Adrenal gland (tissue), 12 donors: ENCODE results near the gene NAGLU. TPM values are rescaled to one million over a fixed set of nuclear protein-coding genes. Genes with fewer than 3 reads are reported as not detected.
A peak's percentile ranks its signal among the peaks of the same experiment; 100 is the strongest.

Source experiments
- DNase-seq, 7 donors: peaks; one replicate each; pipeline ENCODE4 v3.0.0-alpha.2; 2019 to 2020
- H3K27ac ChIP-seq, 5 donors: fragments of 200-600 bp; sonication (generic) in 4 of 5; 1 replicate in 3 of 5; 2 replicates in 2 of 5; pipeline versions ENCODE4 v1.5.1 to v1.8.0; 2016 to 2020; ENCODE audit warnings: mild to moderate bottlenecking in 1 of 5
- H3K27me3 ChIP-seq: fragments of 200-600 bp; 2 replicates; pipeline ENCODE4 v1.8.0; 2021
- H3K36me3 ChIP-seq, 2 donors: fragments of 200-600 bp; replicated peaks in 1 of 2; 1 replicate in 1 of 2; 2 replicates in 1 of 2; pipeline versions ENCODE4 v1.5.1 to v1.8.0; 2018 to 2022
- H3K4me1 ChIP-seq, 2 donors: fragments of 200-600 bp; replicated peaks in 1 of 2; 1 replicate in 1 of 2; 2 replicates in 1 of 2; pipeline versions ENCODE4 v1.5.1 to v1.8.0; 2018 to 2021
- H3K4me3 ChIP-seq, 4 donors: fragments of 200-600 bp; sonication (generic) in 3 of 4; one replicate each; pipeline ENCODE4 v1.5.1; 2016 to 2018
- H3K9me3 ChIP-seq, 3 donors: fragments of 200-600 bp; sonication (generic) in 1 of 3; replicated peaks in 1 of 3; 1 replicate in 2 of 3; 2 replicates in 1 of 3; pipeline versions ENCODE4 v1.5.1 to v1.8.0; 2016 to 2021
- CTCF ChIP-seq, 6 experiments: fragments of 450-650 bp in 4 of 6; fragments of 200-600 bp in 2 of 6; sonication (generic) in 1 of 6; IDR thresholded peaks; 1 replicate in 5 of 6; 2 replicates in 1 of 6; pipeline versions ENCODE4 v1.5.1 to v1.8.0; 2016 to 2021; ENCODE audit warnings: antibody characterized with exemption in 6 of 6, mild to moderate bottlenecking in 2 of 6, moderate library complexity in 1 of 6
- POLR2A ChIP-seq, 2 donors: fragments of 450-650 bp; IDR thresholded peaks; one replicate each; pipeline ENCODE4 v1.6.1; 2017; ENCODE audit warnings: antibody characterized with exemption in 2 of 2, mild to moderate bottlenecking in 2 of 2, moderate library complexity in 1 of 2
- WGBS, 4 donors: extraction: QIAGEN DNeasy Blood & Tissue Kit in 2 of 4; methylation state at CpG; one replicate each; pipeline versions ENCODE4 v1.1.5 to v1.1.7; 2013 to 2017; 5-methylcytosine and 5-hydroxymethylcytosine counted together
- intact Hi-C, 2 donors: fragments of 100-400 bp; cut with DNase I; formaldehyde crosslinking; loops; one replicate each; pipeline versions ENCODE4 v1.14.1 to v1.15.0; 2022 to 2023
- microRNA-seq, 3 donors: library from miRNA; unstranded; fragments of <30 nt; microRNA quantifications; one replicate each; pipeline ENCODE4, GENCODE V29; 2017 to 2020
- polyA plus RNA-seq, 3 donors: library from polyadenylated mRNA; stranded (reverse); fragments of 200-250 nt in 2 of 3; fragments of 350-450 nt in 1 of 3; fragmentation: Illumina TruSeq in 1 of 3; extraction: RNeasy Lipid Tissue Mini Kit (QIAGEN cat#74804) in 1 of 3; gene quantifications; one replicate each; pipeline ENCODE4 v1.2.3, GENCODE V29; 2013 to 2014
- small RNA-seq, 2 donors: library from RNA; depleted of rRNA; stranded (forward); fragments of <200 nt; gene quantifications; one replicate each; pipeline ENCODE3, GENCODE V24; 2016
- total RNA-seq, 9 donors: library from RNA; depleted of rRNA in 4 of 9; stranded (reverse); fragments of >200 nt in 4 of 9; fragments of 120-200 nt in 1 of 9; fragmentation: NEBNext Ultra II Directional in 1 of 9; extraction: Animal tissue kit (Norgen Biotek cat#: 25700) in 1 of 9; gene quantifications; one replicate each; pipeline versions ENCODE4 v1.1.0 to v1.2.4, GENCODE V29; 2013 to 2023
- donor health status: healthy with polysubstance abuse.
- donor health status: Bipolar disorder and iron deficiency.
- donor health status: DM: yes; HTN: yes; CAD: no.
- donor health status: DM: no; HTN: no; CAD: no.
- donor health status: DM: no; HTN: no; CAD: no.
- donor health status: DM: yes; HTN: yes; CAD: no.

Gene NAGLU
- total and polyA plus RNA-seq, 12 donors: 12.4 to 115 (median 58.5) TPM

DNA sequence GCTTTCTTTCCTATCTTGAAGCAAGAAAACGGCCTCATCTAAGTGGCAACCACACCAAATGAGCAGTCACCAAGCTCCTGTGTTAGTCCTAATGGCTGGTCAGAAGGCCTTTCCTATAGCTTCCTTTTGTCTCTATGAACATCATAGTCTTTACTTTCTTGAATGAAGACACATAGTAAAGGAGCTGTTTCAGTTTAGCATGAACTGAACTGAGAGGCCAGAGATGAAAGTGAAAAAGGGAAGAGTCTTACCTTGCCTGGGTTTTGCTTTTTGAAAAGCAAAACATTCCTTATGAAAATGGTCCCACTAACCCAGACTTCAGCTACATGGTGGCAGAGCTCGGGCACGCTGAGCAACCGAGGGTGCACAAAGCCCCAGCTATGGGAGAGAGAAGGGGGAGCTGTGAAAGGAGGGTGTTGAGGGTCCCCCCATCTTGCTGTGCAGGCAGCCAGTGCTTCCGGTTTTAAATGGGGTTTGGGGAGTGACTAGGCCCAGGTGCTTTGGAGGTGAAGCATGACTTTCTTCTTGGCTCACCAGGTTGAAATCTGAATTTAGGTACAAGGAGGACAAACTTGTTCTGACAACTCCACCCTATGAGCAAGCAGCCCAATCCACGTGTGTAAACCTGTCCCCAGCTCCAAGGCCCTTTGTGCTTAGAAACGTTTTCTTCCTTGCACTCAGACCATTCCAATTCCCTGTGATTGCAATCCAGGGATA, 50.6 kb downstream of the NAGLU start:
- no peak for TF ChIP-seq CTCF (IDR thresholded peaks at IDR 0.05)
- no peak for TF ChIP-seq POLR2A (IDR thresholded peaks at IDR 0.05)
- H3K27me3 ChIP-seq: no peaks in the 10 kb centered on the region
- no peaks in the 10 kb centered on the region for H3K9me3 ChIP-seq
- 74 to 81% (median 78%) methylated on average over 7 of the region's 7 CpGs for WGBS, 4 donors
- H3K36me3 ChIP-seq: peaks cover 0 to 99% of the 10 kb centered on the region in 2 donors
- no peak overlapping the region for H3K27ac ChIP-seq
- H3K4me1 ChIP-seq: no peaks in the 10 kb centered on the region
- DNase-seq: peak in 1 of 7 donors; percentile 18
- H3K4me3 ChIP-seq: no peak overlapping the region
- intact Hi-C loops: loop anchor here in 1 of 2 donors (10.0 kb wide), 1 partner anchor 88 kb away; the partner anchor contains the start of gene PLEKHH3

DNA sequence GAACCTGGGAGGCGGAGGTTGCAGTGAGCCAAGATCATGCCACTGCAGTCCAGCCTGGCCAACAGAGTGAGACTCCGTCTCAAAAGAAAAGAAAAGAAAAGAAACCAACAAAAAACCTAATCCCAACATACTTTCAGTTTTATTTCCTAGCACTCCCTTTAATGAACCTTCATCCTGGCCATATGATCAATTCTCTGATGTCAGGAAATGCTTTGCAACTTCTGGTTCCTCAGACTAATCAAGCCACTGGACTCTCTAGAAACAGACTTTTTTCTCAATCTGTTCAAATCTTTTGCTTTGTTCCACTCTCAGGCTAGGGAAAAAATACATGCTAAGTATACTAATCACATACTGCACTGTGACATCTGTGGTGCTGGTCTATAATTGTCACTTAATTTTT, 54.8 kb downstream of the NAGLU start:
- Histone ChIP-seq H3K27me3 (no peaks in the 10 kb centered on the region), H3K4me1 (no peaks in the 10 kb centered on the region), H3K36me3 (peaks cover 0 to 61% of the 10 kb centered on the region in 2 donors), H3K9me3 (no peaks in the 10 kb centered on the region), H3K4me3 (no peak overlapping the region), H3K27ac (no peak overlapping the region)
- TF ChIP-seq CTCF (IDR thresholded peaks at IDR 0.05) (no peak), POLR2A (IDR thresholded peaks at IDR 0.05) (no peak)
- no peak for DNase-seq
- intact Hi-C loops: no loop called here
- WGBS, 4 donors: 73 to 98% (median 93%) methylated on average over 2 of the region's 2 CpGs

- TF ChIP-seq CTCF (IDR thresholded peaks at IDR 0.05) (no peak), POLR2A (IDR thresholded peaks at IDR 0.05) (no peak)
- Histone ChIP-seq H3K27me3 (no peaks in the 10 kb centered on the region), H3K36me3 (peaks cover 0 to 55% of the 10 kb centered on the region in 2 donors), H3K27ac (no peak overlapping the region), H3K4me1 (no peaks in the 10 kb centered on the region), H3K4me3 (no peak overlapping the region), H3K9me3 (no peaks in the 10 kb centered on the region)
- DNase-seq: peak in 1 of 7 donors; percentile 29
- 88 to 95% (median 93%) methylated on average over 9 of the region's 9 CpGs for WGBS, 4 donors
- intact Hi-C loops: no loop called here
Measured at GRCh38 chr17:42591411-42591810, 55.4 kb downstream of the NAGLU start.

Small RNA genes lying within 50 kb of the gene (microRNA-seq; reads per million reads assigned to microRNA genes)
- gene MIR5010 (8.8 to 33.3 (median 11.2) reads per million in 3 donors), gene MIR548AT (0.28 to 1.1 (median 0.89) reads per million in 3 donors)

Small RNA genes lying within 50 kb of the gene (small RNA-seq; reads per million reads assigned to genes)
- 0 to 0.17 reads per million in 2 donors for gene MIR548AT

Other genes with a start within 250 kb of the NAGLU start
- gene STAT5A, start 247.7 kb upstream of the NAGLU start, total RNA-seq: 100 to 1,000 TPM in 4 of 9 donors, 10 to 100 TPM in 5; 12.0 to 169 (median 84.2) TPM
- 10 to 100 TPM; 22.6 to 51.4 (median 39.2) TPM for gene STAT5A, start 247.7 kb upstream of the NAGLU start, polyA plus RNA-seq
- gene STAT3, start 147.8 kb upstream of the NAGLU start, total RNA-seq: 100 to 1,000 TPM in 8 of 9 donors, 10 to 100 TPM in 1; 31.0 to 282 (median 187) TPM
- 100 to 1,000 TPM in 1 of 3 donors, 10 to 100 TPM in 2; 49.0 to 132 (median 49.3) TPM for gene STAT3, start 147.8 kb upstream of the NAGLU start, polyA plus RNA-seq
- 100 to 1,000 TPM in 7 of 9 donors, 10 to 100 TPM in 2; 13.1 to 206 (median 161) TPM for gene CAVIN1, start 113.0 kb upstream of the NAGLU start, total RNA-seq
- 100 to 1,000 TPM in 1 of 3 donors, 10 to 100 TPM in 2; 37.0 to 103 (median 79.8) TPM for gene CAVIN1, start 113.0 kb upstream of the NAGLU start, polyA plus RNA-seq
- 100 to 1,000 TPM in 3 of 9 donors, 10 to 100 TPM in 6; 42.9 to 126 (median 94.8) TPM for gene ATP6V0A1, start 77.4 kb upstream of the NAGLU start, total RNA-seq
- gene ATP6V0A1, start 77.4 kb upstream of the NAGLU start, polyA plus RNA-seq: 100 to 1,000 TPM in 1 of 3 donors, 10 to 100 TPM in 2; 61.6 to 126 (median 81.6) TPM
- gene HSD17B1, start 16.7 kb downstream of the NAGLU start, total RNA-seq: 1 to 10 TPM in 8 of 9 donors, under 1 TPM in 1; 0.60 to 3.0 (median 1.9) TPM
- gene HSD17B1, start 16.7 kb downstream of the NAGLU start, polyA plus RNA-seq: 1 to 10 TPM in 2 of 3 donors, under 1 TPM in 1; 0.22 to 7.6 (median 3.6) TPM
- gene COASY, start 25.9 kb downstream of the NAGLU start, total RNA-seq: 100 to 1,000 TPM in 4 of 9 donors, 10 to 100 TPM in 5; 46.8 to 148 (median 67.8) TPM
- gene COASY, start 25.9 kb downstream of the NAGLU start, polyA plus RNA-seq: 100 to 1,000 TPM in 2 of 3 donors, 10 to 100 TPM in 1; 65.5 to 192 (median 130) TPM
- 10 to 100 TPM; 34.2 to 58.8 (median 47.0) TPM for gene MLX, start 30.9 kb downstream of the NAGLU start, total RNA-seq
- gene MLX, start 30.9 kb downstream of the NAGLU start, polyA plus RNA-seq: 10 to 100 TPM; 46.0 to 95.0 (median 52.6) TPM
- 1 to 10 TPM in 8 of 9 donors, not detected in 1; 1.2 to 7.7 (median 1.9) TPM for gene PSMC3IP, start 41.5 kb downstream of the NAGLU start, total RNA-seq
- gene PSMC3IP, start 41.5 kb downstream of the NAGLU start, polyA plus RNA-seq: 1 to 10 TPM; 3.1 to 3.9 (median 3.5) TPM
- gene RETREG3, start 73.1 kb downstream of the NAGLU start, total RNA-seq: 100 to 1,000 TPM in 1 of 9 donors, 10 to 100 TPM in 8; 57.6 to 167 (median 81.6) TPM
- gene RETREG3, start 73.1 kb downstream of the NAGLU start, polyA plus RNA-seq: 10 to 100 TPM; 27.1 to 30.6 (median 28.2) TPM
- gene TUBG1, start 73.4 kb downstream of the NAGLU start, total RNA-seq: 10 to 100 TPM; 22.9 to 90.0 (median 39.2) TPM
- 10 to 100 TPM; 30.5 to 70.3 (median 40.3) TPM for gene TUBG1, start 73.4 kb downstream of the NAGLU start, polyA plus RNA-seq
- 10 to 100 TPM; 14.5 to 63.9 (median 43.7) TPM for gene TUBG2, start 123.0 kb downstream of the NAGLU start, total RNA-seq
- gene TUBG2, start 123.0 kb downstream of the NAGLU start, polyA plus RNA-seq: 10 to 100 TPM; 19.3 to 65.1 (median 49.6) TPM
- 10 to 100 TPM in 8 of 9 donors, 1 to 10 TPM in 1; 7.8 to 63.7 (median 45.3) TPM for gene PLEKHH3, start 140.8 kb downstream of the NAGLU start, total RNA-seq
- 10 to 100 TPM in 2 of 3 donors, 1 to 10 TPM in 1; 1.8 to 73.2 (median 49.6) TPM for gene PLEKHH3, start 140.8 kb downstream of the NAGLU start, polyA plus RNA-seq
- gene CCR10, start 145.6 kb downstream of the NAGLU start, total RNA-seq: 1 to 10 TPM in 6 of 9 donors, under 1 TPM in 3; 0.39 to 7.9 (median 3.3) TPM
- gene CCR10, start 145.6 kb downstream of the NAGLU start, polyA plus RNA-seq: 1 to 10 TPM in 2 of 3 donors, under 1 TPM in 1; 0.31 to 3.6 (median 1.7) TPM
- 10 to 100 TPM in 2 of 9 donors, 1 to 10 TPM in 7; 1.8 to 31.9 (median 4.0) TPM for gene CNTNAP1, start 146.3 kb downstream of the NAGLU start, total RNA-seq
- 10 to 100 TPM in 1 of 3 donors, 1 to 10 TPM in 2; 1.6 to 12.5 (median 5.7) TPM for gene CNTNAP1, start 146.3 kb downstream of the NAGLU start, polyA plus RNA-seq
- gene EZH1, start 208.8 kb downstream of the NAGLU start, total RNA-seq: 10 to 100 TPM; 17.6 to 49.1 (median 35.3) TPM
- 10 to 100 TPM; 23.6 to 29.4 (median 23.8) TPM for gene EZH1, start 208.8 kb downstream of the NAGLU start, polyA plus RNA-seq
- gene RAMP2, start 225.0 kb downstream of the NAGLU start, total RNA-seq: 10 to 100 TPM in 7 of 9 donors, 1 to 10 TPM in 2; 4.6 to 35.4 (median 16.1) TPM
- 10 to 100 TPM; 23.1 to 67.5 (median 37.9) TPM for gene RAMP2, start 225.0 kb downstream of the NAGLU start, polyA plus RNA-seq
- gene VPS25, start 237.2 kb downstream of the NAGLU start, total RNA-seq: 100 to 1,000 TPM in 1 of 9 donors, 10 to 100 TPM in 8; 43.2 to 135 (median 52.6) TPM
- gene VPS25, start 237.2 kb downstream of the NAGLU start, polyA plus RNA-seq: 10 to 100 TPM; 25.7 to 63.4 (median 37.0) TPM
- under 1 TPM in 4 of 9 donors, not detected in 5; 0.18 to 0.46 (median 0.30) TPM for gene WNK4, start 244.4 kb downstream of the NAGLU start, total RNA-seq
- gene WNK4, start 244.4 kb downstream of the NAGLU start, polyA plus RNA-seq: under 1 TPM; 0.05 to 0.08 (median 0.07) TPM